ENCODE measurements around the gene FAM168A. TPM values are rescaled to one million over a fixed set of nuclear protein-coding genes. Genes with fewer than 3 reads are reported as not detected.
"Not testable (repeated sequence)": the region's sequence is repeated elsewhere in the genome, so short reads cannot be mapped to it uniquely, and the experiment has no call there.

The FAM168A gene
- total and polyA plus RNA-seq, 4 donors, result 5.5 to 52.0 (median 25.5) TPM

GRCh38 chr11:73571982-73572381, 25.9 kb downstream of the FAM168A start:
- intact Hi-C loops (cut with DNase I); ATAC-seq (ENCODE audit: low FRiP score); H3K27me3 ChIP-seq (ENCODE audit: control insufficient read depth in 1 of 2, insufficient read depth in 2 of 2, low read length in 1 of 2); DNase-seq; H3K36me3 ChIP-seq (ENCODE audit: control insufficient read depth in 1 of 2, insufficient read depth in 2 of 2, low read length in 1 of 2); H3K4me1 ChIP-seq (ENCODE audit: control insufficient read depth in 1 of 2, insufficient read depth in 2 of 2, low read length in 2 of 2); H3K27ac ChIP-seq (ENCODE audit: low read depth in 1 of 2, low read length in 2 of 2); H3K9me3 ChIP-seq (ENCODE audit: control insufficient read depth, low read length); H3K4me3 ChIP-seq (ENCODE audit: low read length in 2 of 2): not testable (repeated sequence)
- 96 to 97% methylated on average over 11 to 30 of the region's 30 CpGs for WGBS, 2 donors

DNA sequence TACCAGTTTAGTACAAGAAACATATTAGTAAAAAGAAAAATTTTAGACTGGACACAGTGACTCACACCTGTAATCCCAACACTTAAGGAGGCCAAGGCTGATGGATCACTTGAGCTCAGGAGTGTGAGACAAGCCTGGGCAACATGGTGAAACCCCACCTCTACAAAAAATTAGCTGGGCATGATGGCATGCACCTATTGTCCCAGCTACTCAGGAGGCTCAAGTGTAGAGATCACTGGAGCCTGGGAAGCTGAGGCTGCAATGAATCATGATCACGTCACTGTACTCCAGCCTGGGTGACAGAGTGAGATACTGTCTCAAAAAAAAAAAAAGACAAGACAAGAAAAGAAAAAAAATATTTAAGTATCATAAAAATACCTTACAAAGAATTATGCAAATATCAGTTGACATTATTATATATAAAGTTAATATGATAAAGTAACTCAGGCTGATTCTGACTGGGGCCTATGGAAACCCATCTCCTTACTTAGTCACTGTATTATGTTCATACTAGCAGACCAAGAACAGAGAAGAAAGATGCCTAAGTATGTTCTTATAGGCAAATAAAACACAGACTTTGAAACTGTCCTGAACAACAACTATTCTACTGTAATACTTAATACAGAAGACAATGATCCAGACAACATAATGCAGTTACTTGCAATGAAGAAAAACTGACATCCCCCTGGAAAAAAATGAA, 27.3 kb downstream of the FAM168A start:
- ATAC-seq (ENCODE audit: low FRiP score) (no peak), DNase-seq (no peak)
- H3K27me3 ChIP-seq (ENCODE audit: control insufficient read depth in 1 of 2, insufficient read depth in 2 of 2, low read length in 1 of 2), result no peaks in the 10 kb centered on the region
- no peak overlapping the region for H3K27ac ChIP-seq (ENCODE audit: low read depth in 1 of 2, low read length in 2 of 2)
- no peaks in the 10 kb centered on the region for H3K9me3 ChIP-seq (ENCODE audit: control insufficient read depth, low read length)
- H3K4me3 ChIP-seq (ENCODE audit: low read length in 2 of 2), result no peak overlapping the region
- H3K36me3 ChIP-seq (ENCODE audit: control insufficient read depth in 1 of 2, insufficient read depth in 2 of 2, low read length in 1 of 2), result no peaks in the 10 kb centered on the region
- WGBS, 2 donors, result 45 to 71% methylated on average over 1 of the region's 1 CpG
- no peaks in the 10 kb centered on the region for H3K4me1 ChIP-seq (ENCODE audit: control insufficient read depth in 1 of 2, insufficient read depth in 2 of 2, low read length in 2 of 2)
- intact Hi-C loops (cut with DNase I), result no loop called here

DNA sequence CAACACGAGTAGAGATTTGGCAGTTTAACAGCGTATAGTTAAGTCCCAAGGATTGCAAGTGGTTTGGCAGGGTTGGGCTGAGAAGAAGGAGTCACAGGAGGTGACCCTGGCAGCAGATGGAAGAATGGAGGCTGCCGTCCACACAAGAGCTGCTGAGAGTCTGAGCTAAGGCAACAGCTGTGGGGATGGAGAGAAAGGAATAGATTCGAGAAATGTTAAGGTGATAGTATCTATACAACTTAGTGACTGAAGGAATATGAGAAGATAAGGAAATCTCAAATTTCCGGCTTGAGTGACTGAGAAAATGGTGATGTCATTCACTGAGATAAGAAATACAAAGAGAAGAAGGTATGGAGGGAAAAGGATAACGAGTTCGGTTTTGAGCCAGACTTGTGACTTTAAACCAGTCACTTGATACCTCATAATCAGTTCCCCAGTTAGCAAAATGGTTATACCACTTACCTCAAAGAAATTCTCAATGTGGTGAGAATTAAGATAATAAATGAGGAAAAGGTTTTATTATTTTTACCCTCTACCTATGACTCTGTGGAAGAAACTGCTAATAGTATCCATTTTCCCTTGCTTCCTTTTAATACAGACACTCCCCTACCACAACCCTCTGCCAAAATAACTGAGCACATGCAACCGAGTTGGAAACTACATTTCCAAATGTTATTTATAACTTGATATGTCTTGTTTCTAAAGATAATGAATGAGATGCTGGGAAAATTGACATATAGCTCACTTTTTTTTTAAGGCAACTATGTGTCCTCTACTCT, 30.7 kb downstream of the FAM168A start:
- WGBS, 2 donors, result 44 to 45% methylated on average over 8 of the region's 8 CpGs
- no peak overlapping the region for H3K4me3 ChIP-seq (ENCODE audit: low read length in 2 of 2)
- H3K4me1 ChIP-seq (ENCODE audit: control insufficient read depth in 1 of 2, insufficient read depth in 2 of 2, low read length in 2 of 2), result peaks cover 0 to 4% of the 10 kb centered on the region in 2 donors
- no peaks in the 10 kb centered on the region for H3K27me3 ChIP-seq (ENCODE audit: control insufficient read depth in 1 of 2, insufficient read depth in 2 of 2, low read length in 1 of 2)
- DNase-seq (no peak), ATAC-seq (ENCODE audit: low FRiP score) (no peak)
- H3K36me3 ChIP-seq (ENCODE audit: control insufficient read depth in 1 of 2, insufficient read depth in 2 of 2, low read length in 1 of 2), result no peaks in the 10 kb centered on the region
- intact Hi-C loops (cut with DNase I), result no loop called here
- H3K9me3 ChIP-seq (ENCODE audit: control insufficient read depth, low read length), result no peaks in the 10 kb centered on the region
- no peak overlapping the region for H3K27ac ChIP-seq (ENCODE audit: low read depth in 1 of 2, low read length in 2 of 2)

- no peak for DNase-seq
- no peak overlapping the region for H3K27ac ChIP-seq (ENCODE audit: low read depth in 1 of 2, low read length in 2 of 2)
- peaks cover 0 to 4% of the 10 kb centered on the region in 2 donors for H3K4me1 ChIP-seq (ENCODE audit: control insufficient read depth in 1 of 2, insufficient read depth in 2 of 2, low read length in 2 of 2)
- H3K9me3 ChIP-seq (ENCODE audit: control insufficient read depth, low read length), result no peaks in the 10 kb centered on the region
- no peaks in the 10 kb centered on the region for H3K36me3 ChIP-seq (ENCODE audit: control insufficient read depth in 1 of 2, insufficient read depth in 2 of 2, low read length in 1 of 2)
- ATAC-seq (ENCODE audit: low FRiP score), result no peak
- intact Hi-C loops (cut with DNase I), result no loop called here
- H3K27me3 ChIP-seq (ENCODE audit: control insufficient read depth in 1 of 2, insufficient read depth in 2 of 2, low read length in 1 of 2), result no peaks in the 10 kb centered on the region
- no peak overlapping the region for H3K4me3 ChIP-seq (ENCODE audit: low read length in 2 of 2)
Measured at GRCh38 chr11:73566422-73566821, 31.5 kb downstream of the FAM168A start.

- Histone ChIP-seq H3K9me3 (ENCODE audit: control insufficient read depth, low read length) (no peaks in the 10 kb centered on the region), H3K4me1 (ENCODE audit: control insufficient read depth in 1 of 2, insufficient read depth in 2 of 2, low read length in 2 of 2) (peaks cover 0 to 4% of the 10 kb centered on the region in 2 donors), H3K27me3 (ENCODE audit: control insufficient read depth in 1 of 2, insufficient read depth in 2 of 2, low read length in 1 of 2) (no peaks in the 10 kb centered on the region), H3K36me3 (ENCODE audit: control insufficient read depth in 1 of 2, insufficient read depth in 2 of 2, low read length in 1 of 2) (no peaks in the 10 kb centered on the region), H3K27ac (ENCODE audit: low read depth in 1 of 2, low read length in 2 of 2) (no peak overlapping the region), H3K4me3 (ENCODE audit: low read length in 2 of 2) (no peak overlapping the region)
- no peak for ATAC-seq (ENCODE audit: low FRiP score)
- WGBS, 2 donors, result 100% methylated on average over 1 of the region's 1 CpG
- DNase-seq, result no peak
- intact Hi-C loops (cut with DNase I), result no loop called here
Measured at GRCh38 chr11:73565804-73566203, 32.1 kb downstream of the FAM168A start.

- ATAC-seq (ENCODE audit: low FRiP score) (no peak), DNase-seq (no peak)
- Histone ChIP-seq H3K4me3 (ENCODE audit: low read length in 2 of 2) (no peak overlapping the region), H3K9me3 (ENCODE audit: control insufficient read depth, low read length) (no peaks in the 10 kb centered on the region), H3K4me1 (ENCODE audit: control insufficient read depth in 1 of 2, insufficient read depth in 2 of 2, low read length in 2 of 2) (peaks cover 0 to 4% of the 10 kb centered on the region in 2 donors), H3K27me3 (ENCODE audit: control insufficient read depth in 1 of 2, insufficient read depth in 2 of 2, low read length in 1 of 2) (no peaks in the 10 kb centered on the region), H3K36me3 (ENCODE audit: control insufficient read depth in 1 of 2, insufficient read depth in 2 of 2, low read length in 1 of 2) (no peaks in the 10 kb centered on the region), H3K27ac (ENCODE audit: low read depth in 1 of 2, low read length in 2 of 2) (no peak overlapping the region)
- intact Hi-C loops (cut with DNase I), result no loop called here
- WGBS, 2 donors, result 89 to 90% methylated on average over 2 of the region's 2 CpGs
Measured at GRCh38 chr11:73564903-73565302, 33.0 kb downstream of the FAM168A start.

DNA sequence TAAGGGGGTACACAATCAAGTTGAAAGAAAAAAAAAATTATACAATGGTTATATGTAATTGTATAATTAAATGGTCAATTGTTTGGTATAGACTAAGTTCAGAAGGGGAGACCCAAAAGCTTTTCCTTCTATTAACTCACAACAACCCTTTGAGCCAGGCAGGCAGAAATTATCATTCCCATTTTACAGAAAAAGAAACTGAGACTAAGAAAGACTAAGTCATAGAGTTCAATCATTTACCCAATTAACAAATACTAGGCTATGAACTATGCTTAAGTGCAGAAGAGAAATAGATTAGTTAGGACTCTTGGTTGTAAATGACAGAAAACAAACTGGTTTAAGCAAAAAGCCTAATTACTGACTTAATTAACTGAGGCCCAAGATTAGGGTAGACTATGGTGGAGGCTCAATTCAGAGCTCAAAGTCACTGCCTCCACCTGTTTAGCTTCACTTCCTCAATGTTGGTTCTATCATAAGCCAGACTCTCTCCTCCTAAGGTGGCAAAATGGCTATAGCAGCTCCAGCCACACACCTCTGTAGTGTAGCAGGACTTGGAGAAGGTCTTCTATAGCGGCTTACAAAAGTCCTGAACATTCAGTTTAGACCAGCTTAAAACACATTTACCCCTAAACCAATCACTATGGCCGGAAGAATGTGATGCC, 34.2 kb downstream of the FAM168A start:
- H3K4me3 ChIP-seq (ENCODE audit: low read length in 2 of 2), result no peak overlapping the region
- no peaks in the 10 kb centered on the region for H3K9me3 ChIP-seq (ENCODE audit: control insufficient read depth, low read length)
- DNase-seq (no peak), ATAC-seq (ENCODE audit: low FRiP score) (no peak)
- WGBS, 2 donors, result 96 to 97% methylated on average over 2 of the region's 2 CpGs
- peaks cover 0 to 4% of the 10 kb centered on the region in 2 donors for H3K4me1 ChIP-seq (ENCODE audit: control insufficient read depth in 1 of 2, insufficient read depth in 2 of 2, low read length in 2 of 2)
- H3K27ac ChIP-seq (ENCODE audit: low read depth in 1 of 2, low read length in 2 of 2), result no peak overlapping the region
- intact Hi-C loops (cut with DNase I), result no loop called here
- no peaks in the 10 kb centered on the region for H3K36me3 ChIP-seq (ENCODE audit: control insufficient read depth in 1 of 2, insufficient read depth in 2 of 2, low read length in 1 of 2)
- no peaks in the 10 kb centered on the region for H3K27me3 ChIP-seq (ENCODE audit: control insufficient read depth in 1 of 2, insufficient read depth in 2 of 2, low read length in 1 of 2)

- no peak for DNase-seq
- intact Hi-C loops (cut with DNase I), result no loop called here
- Histone ChIP-seq H3K9me3 (ENCODE audit: control insufficient read depth, low read length) (no peaks in the 10 kb centered on the region), H3K36me3 (ENCODE audit: control insufficient read depth in 1 of 2, insufficient read depth in 2 of 2, low read length in 1 of 2) (no peaks in the 10 kb centered on the region), H3K4me3 (ENCODE audit: low read length in 2 of 2) (no peak overlapping the region), H3K27ac (ENCODE audit: low read depth in 1 of 2, low read length in 2 of 2) (no peak overlapping the region), H3K27me3 (ENCODE audit: control insufficient read depth in 1 of 2, insufficient read depth in 2 of 2, low read length in 1 of 2) (no peaks in the 10 kb centered on the region), H3K4me1 (ENCODE audit: control insufficient read depth in 1 of 2, insufficient read depth in 2 of 2, low read length in 2 of 2) (peaks cover 0 to 2% of the 10 kb centered on the region in 2 donors)
- no peak for ATAC-seq (ENCODE audit: low FRiP score)
Measured at GRCh38 chr11:73559743-73560142, 38.2 kb downstream of the FAM168A start.

Data from aorta (tissue), 5 donors.